GM18870 (cell line): ENCODE data around the gene SPNS2.

Source experiments
- ATAC-seq: cut with Tn5 transposase; IDR thresholded peaks from one replicate; pipeline ENCODE4 v1.9.1; 2021; ENCODE audit warnings: moderate library complexity; ENCODE audit not compliant: unreplicated experiment

Gene SPNS2

DNA sequence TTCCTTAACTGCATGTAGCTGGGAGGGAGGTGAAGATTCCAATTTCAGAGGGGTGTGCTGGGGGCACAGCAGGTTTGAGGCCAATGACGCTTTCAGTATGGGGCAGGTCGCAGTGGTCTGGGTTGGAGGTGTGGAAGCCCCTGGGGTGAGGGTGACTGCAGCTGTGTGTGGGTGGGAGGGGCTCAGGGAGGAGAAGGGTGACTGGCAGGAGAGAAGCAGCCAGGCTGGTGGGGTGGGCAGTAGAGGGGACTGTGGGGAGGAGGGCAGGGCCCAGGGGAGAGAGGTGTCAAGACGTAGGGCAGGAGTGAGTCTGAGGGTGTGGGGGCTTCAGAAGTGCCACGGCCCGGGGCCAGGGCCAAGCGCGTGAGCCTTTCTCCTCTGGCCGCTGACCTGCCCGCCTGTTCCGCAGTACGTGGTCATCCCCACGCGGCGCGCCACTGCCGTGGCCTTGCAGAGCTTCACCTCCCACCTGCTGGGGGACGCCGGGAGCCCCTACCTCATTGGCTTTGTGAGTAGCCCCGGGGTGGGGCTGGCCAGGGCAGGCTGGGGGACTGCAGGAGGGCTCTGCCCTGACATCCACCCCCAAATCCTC lies 37.1 kb downstream of the SPNS2 start:
- ATAC-seq: no peak

GRCh38 chr17:4536259-4536741 lies 37.6 kb downstream of the SPNS2 start:
- no peak for ATAC-seq

DNA sequence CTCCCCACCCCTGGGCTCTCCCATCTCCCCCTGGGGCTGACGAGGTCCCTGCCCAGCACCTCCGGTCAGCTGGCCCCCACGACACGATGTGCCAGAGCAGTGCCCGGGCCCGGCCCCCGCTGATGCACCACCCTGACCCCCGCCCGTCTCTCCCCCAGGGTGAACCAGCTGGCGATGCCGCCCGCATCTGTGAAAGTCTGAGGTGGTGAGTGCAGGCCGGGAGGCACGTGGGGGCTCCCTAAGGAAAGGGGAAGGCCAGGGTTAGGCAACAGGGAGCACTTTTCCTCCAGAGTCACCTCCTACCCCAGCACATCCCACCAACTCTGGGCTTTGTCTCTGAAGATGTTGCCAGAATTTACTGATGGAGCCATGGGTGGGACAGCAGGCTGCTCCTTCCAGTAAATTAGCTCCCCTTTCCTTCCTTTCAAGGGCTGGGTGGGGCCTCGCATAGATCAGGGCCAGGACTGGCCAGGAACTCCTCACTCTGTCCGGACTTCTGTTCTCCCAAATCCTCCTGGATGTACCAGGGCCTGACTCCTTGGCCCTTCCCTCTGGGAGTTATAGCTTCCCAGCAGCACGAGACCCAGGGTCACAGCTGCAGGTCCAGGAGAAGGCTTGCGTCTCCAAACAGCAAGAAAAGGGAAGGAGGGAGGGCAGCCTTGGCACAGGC lies 38.2 kb downstream of the SPNS2 start:
- ATAC-seq: no peak

DNA sequence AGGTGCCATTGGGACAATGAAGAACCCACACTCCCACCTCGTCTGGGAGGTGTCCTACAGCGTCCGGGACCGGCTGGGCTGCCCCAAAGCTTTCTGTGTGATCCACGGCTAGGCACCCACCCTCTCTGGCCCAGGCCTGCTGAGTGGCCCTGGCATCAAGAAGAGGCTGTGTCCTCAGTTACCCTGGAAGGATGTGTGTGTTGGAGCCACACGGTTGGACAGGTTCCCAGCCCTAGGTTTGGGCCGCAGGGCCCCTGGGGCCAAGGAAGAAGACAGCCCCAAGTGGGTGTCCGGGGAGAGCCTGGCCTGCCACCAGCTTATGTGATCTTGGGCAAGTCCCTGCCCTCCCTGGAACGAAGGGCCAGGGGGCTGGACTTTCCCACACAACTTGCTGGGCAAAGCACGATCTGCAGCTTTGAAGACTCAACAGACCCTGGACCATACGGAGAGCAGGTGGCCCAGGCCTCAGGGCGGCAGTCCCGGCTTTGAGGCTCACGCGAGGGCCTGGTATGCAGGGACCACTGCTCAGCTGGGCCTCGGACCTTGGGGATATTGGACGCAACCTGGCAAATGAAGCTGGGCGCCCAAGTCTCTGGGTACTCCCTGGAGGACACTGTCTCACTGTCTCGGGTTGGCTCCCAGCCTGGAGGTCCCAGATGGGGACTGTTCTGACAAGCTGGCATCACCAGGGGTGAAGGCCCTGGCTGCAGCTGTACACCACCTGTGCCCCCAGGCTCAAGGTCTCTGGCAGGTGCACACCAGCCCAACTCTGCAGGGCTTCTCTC lies 39.0 kb downstream of the SPNS2 start:
- ATAC-seq: no peak

DNA sequence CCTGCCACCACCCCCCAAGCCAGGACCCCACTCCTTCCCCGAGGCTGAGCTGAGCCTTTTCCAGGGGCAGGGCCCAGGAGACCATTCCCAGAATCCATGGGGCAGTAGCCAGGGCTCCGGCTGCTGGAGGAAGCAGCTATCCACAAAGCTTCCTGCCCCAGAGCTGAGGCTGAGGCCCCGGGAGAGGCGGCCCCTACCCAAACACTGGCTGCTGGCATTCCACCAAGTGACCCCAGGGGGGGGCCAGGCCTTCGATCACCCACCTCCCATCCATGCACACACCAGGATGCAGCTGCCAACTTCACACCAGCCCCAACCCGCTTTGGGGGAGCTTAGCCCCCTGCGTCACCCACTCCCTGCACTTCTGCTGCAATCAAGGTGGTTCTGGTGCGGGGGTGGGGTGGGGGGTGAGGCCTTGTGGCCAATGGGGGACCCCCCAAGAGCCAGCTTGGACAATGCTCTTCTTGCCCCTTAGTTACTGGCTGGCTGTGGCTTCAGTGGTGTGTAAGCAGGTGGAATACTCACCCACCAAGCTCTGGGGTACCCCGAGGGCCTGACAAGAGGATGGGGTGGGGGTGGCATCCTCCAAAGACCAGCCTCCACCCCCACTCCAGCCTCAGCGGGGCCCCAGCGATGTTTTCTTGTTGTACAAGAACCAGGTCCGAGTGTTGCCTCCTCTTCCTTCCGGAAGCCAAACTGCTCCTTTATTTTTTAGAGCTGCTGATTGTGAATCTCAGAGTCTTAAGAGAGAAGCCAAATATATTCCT lies 39.7 kb downstream of the SPNS2 start:
- no peak for ATAC-seq

DNA sequence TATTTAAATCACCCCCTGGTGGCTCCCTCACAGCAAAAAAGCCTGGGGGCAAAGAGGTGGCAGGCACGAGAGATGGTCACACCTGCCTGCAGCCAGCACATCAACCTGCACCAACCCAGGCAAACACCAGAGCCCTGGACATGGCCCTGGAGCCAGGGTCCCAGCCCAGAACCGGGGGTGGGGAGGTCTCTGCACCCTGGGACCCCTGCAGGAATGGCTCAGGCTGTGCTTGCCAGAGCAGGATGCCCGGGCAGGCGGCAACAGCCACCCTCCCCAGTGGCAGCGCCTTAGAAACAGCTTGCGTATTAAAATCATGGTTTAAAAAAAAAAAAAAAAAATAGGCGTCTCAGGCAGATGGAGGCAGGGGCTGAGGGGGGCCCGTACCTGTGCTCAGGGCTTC lies 40.3 kb downstream of the SPNS2 start:
- no peak for ATAC-seq

DNA sequence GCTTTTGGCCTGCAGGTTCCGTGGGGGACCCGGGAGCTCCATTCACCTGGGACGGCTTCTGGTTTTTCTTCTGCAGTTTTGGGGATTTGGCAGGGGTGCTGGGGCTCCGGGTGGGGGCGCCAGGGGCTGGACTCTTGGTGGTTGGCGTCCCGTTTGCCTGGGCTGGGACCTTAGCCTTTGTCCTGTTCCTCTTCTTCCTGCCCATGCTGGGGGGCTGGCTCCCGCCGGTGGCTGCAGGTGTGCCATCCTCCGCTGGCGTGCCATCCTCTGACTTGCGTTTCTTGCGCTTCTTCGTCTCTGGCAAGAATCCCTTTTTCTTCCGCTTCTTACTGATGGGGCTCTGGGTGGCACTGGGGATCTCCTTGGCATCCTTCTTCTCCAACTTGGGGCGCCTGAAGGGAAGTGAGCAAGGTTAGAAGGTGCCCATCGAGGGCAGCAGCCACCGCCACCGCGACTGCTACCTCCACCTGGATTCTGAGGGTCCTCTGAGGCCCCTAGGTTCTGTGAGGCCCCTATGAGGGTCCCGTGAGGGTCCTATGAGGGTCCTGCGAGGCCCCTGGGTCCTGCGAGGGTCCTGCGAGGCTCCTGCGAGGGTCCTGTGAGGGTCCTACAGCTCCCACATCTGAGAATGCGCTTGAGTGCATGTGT lies 41.0 kb downstream of the SPNS2 start:
- ATAC-seq: no peak

GRCh38 chr17:4540224-4540651 lies 41.6 kb downstream of the SPNS2 start:
- no peak for ATAC-seq

- ATAC-seq: no peak
Measured at GRCh38 chr17:4540687-4541327, 42.1 kb downstream of the SPNS2 start.

- no peak for ATAC-seq
Measured at GRCh38 chr17:4541328-4542002, 42.8 kb downstream of the SPNS2 start.

GRCh38 chr17:4542003-4542725 lies 43.5 kb downstream of the SPNS2 start:
- no peak for ATAC-seq

- no peak for ATAC-seq
Measured at GRCh38 chr17:4542726-4543191, 44.1 kb downstream of the SPNS2 start.

GRCh38 chr17:4543557-4544026 lies 44.9 kb downstream of the SPNS2 start:
- ATAC-seq: no peak

DNA sequence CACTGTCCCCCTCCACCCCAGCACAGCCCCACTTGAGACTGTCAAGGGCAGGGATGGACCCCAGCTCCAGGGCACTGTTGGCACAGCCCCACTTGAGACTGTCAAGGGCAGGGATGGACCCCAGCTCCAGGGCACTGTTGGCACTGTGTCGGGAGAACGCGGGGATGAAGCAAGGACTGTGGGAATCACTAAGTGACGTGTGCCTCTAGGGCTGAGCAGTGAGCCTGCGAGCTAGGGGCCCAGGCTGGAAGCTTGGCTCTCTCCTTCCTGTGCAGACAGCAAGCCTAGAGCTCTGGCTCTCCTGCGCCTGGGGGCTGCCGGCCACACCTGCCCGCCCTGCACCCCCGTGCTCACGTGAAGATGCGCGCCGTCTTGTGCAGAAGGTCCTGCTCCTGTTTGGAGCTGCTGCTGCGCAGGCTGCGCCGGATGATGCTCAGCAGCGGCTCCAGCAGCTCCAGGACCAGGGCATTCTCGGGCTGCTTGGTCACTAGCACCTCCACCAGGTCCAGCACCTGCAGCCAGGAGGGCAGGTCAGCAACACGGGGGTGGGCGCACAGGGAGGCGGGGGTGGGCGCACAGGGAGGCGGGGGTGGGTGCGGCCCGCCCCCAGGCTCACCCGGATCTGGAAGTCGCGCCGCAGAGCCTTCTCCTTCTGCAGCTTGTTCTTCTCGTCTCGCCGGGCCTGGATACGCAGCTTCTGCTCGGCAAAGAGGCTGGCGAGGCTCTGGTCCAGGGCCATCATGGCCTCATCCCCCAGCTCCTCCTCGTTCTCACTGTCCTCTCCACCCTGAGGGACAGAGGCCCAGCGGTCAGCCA lies 45.7 kb downstream of the SPNS2 start:
- ATAC-seq: no peak

- ATAC-seq: no peak
Measured at GRCh38 chr17:4544951-4545216, 46.2 kb downstream of the SPNS2 start.

- no peak for ATAC-seq
Measured at GRCh38 chr17:4545217-4545951, 46.7 kb downstream of the SPNS2 start.

DNA sequence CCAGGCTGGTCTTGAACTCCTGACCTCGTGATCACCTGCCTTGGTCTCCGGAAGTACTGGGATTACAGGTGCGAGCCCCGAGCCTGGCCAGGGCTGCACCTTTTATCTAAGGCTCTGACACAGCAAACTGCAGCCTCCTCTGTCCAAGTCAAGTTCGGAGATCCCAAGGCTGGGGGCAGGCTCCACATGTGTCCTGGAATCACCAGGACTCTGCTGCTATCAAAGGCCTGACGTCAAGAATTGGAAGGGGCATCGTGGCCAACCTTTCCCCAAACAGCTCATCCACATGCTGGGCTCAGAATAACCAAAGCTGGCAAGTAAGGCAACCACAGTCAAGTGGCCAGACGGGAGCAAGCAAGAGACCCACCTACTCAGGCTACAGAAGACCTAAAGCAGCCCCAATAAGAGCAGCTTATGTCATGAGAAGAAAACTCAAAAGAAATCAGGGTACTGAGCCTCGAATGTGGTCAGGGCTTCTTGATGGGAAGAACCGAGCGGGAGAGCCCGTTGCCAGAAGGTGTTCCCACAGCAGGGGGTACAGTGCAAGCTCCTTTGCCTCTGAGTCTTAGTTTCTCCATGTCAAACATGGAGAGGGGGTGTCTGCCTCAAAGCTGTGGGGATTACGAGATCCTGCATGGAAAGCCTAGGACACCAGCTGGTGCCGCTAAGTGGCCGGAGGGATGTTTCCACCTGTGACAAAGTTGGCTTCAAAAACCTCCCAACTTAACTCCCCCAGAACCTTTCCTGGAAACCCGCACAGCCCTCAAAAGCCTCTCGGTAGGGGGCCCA lies 48.6 kb downstream of the SPNS2 start:
- no peak for ATAC-seq
